MM.1S (cell line): ENCODE data around the gene HTR3D.
"Not testable (repeated sequence)": the region's sequence is repeated elsewhere in the genome, so short reads cannot be mapped to it uniquely, and the experiment has no call there.

Experiments
- DNase-seq: peaks from one replicate; pipeline ENCODE4 v3.0.0-alpha.2; 2015
- H2AFZ ChIP-seq: fragments of 300-600 bp; sonication (generic); 2 replicates; pipeline ENCODE4 v1.6.0; 2016; ENCODE audit warnings: antibody characterized with exemption, low read length
- H3F3A ChIP-seq: fragments of 300-600 bp; sonication (generic); 2 replicates; pipeline ENCODE4 v1.6.1; 2016; ENCODE audit warnings: mild to moderate bottlenecking, antibody characterized with exemption, low read length, moderate library complexity, mixed read lengths; ENCODE audit not compliant: insufficient read depth
- H3K27ac ChIP-seq: fragments of 300-600 bp; sonication (generic); 2 replicates; pipeline ENCODE4 v1.5.1; 2016; ENCODE audit warnings: mild to moderate bottlenecking, low read length
- H3K27me3 ChIP-seq: fragments of 300-600 bp; sonication (generic); replicated peaks from 2 replicates; pipeline ENCODE4 v1.6.0; 2016; ENCODE audit warnings: low read length; ENCODE audit not compliant: insufficient read depth
- H3K36me3 ChIP-seq: fragments of 300-600 bp; sonication (generic); replicated peaks from 2 replicates; pipeline ENCODE4 v1.6.1; 2016; ENCODE audit warnings: mild to moderate bottlenecking, low read length, mixed read lengths; ENCODE audit not compliant: insufficient read depth
- H3K4me1 ChIP-seq: fragments of 300-600 bp; sonication (generic); 2 replicates; pipeline ENCODE4 v1.6.1; 2016; ENCODE audit warnings: low read length, mixed read lengths
- H3K4me2 ChIP-seq: fragments of 300-600 bp; sonication (generic); 2 replicates; pipeline ENCODE4 v1.6.0; 2016; ENCODE audit warnings: low read depth, low read length
- H3K4me3 ChIP-seq: fragments of 300-600 bp; sonication (generic); 2 replicates; pipeline ENCODE4 v1.5.1; 2016; ENCODE audit warnings: low read length, mixed read lengths
- H3K79me2 ChIP-seq: fragments of 300-600 bp; sonication (generic); 2 replicates; pipeline ENCODE4 v1.6.1; 2016; ENCODE audit warnings: mixed run types, low read length, mixed read lengths
- H3K9ac ChIP-seq: fragments of 300-600 bp; sonication (generic); 2 replicates; pipeline ENCODE4 v1.6.1; 2016; ENCODE audit warnings: low read length, mixed read lengths
- H3K9me2 ChIP-seq: fragments of 300-600 bp; sonication (generic); replicated peaks from 2 replicates; pipeline ENCODE4 v1.6.1; 2016; ENCODE audit warnings: mild to moderate bottlenecking, low read length, mixed read lengths; ENCODE audit not compliant: insufficient read depth
- H3K9me3 ChIP-seq: fragments of 300-600 bp; sonication (generic); replicated peaks from 2 replicates; pipeline ENCODE4 v1.6.1; 2016; ENCODE audit warnings: mild to moderate bottlenecking, low read length, mixed read lengths; ENCODE audit not compliant: insufficient read depth
- H4K20me1 ChIP-seq: fragments of 300-600 bp; sonication (generic); 2 replicates; pipeline ENCODE4 v1.6.1; 2016; ENCODE audit warnings: mild to moderate bottlenecking, low read length, moderate library complexity, mixed read lengths; ENCODE audit not compliant: insufficient read depth
- CTCF ChIP-seq: fragments of 300-600 bp; sonication (generic); IDR thresholded peaks from 2 replicates; pipeline ENCODE4 v1.5.1; 2016; ENCODE audit warnings: antibody characterized with exemption, low read length, mixed read lengths
- EZH2 ChIP-seq: fragments of 300-600 bp; sonication (generic); optimal IDR thresholded peaks from 2 replicates; pipeline ENCODE3; 2017; ENCODE audit warnings: low read depth, mild to moderate bottlenecking, antibody characterized with exemption, low read length, mixed read lengths
- EZH2phosphoT487 ChIP-seq: fragments of 300-600 bp; sonication (generic); IDR thresholded peaks from 2 replicates; pipeline ENCODE4 v1.6.1; 2018; ENCODE audit warnings: antibody characterized with exemption, low read length

HTR3D gene

GRCh38 chr3:184003187-184003967 is 28.2 kb upstream of the HTR3D start:
- Histone ChIP-seq H2AFZ (no peak overlapping the region), H3K79me2 (no peaks in the 10 kb centered on the region), H3K9me2 (no peaks in the 10 kb centered on the region), H3K4me3 (no peak overlapping the region), H4K20me1 (no peaks in the 10 kb centered on the region), H3F3A (peaks cover 11% of the 10 kb centered on the region; the same call in 1 of the 2 replicates), H3K27ac (no peak overlapping the region), H3K27me3 (no peaks in the 10 kb centered on the region), H3K9me3 (no peaks in the 10 kb centered on the region), H3K36me3 (no peaks in the 10 kb centered on the region), H3K4me2 (no peak overlapping the region), H3K9ac (no peak overlapping the region), H3K4me1 (no peaks in the 10 kb centered on the region)
- no peak for TF ChIP-seq EZH2
- no peak for TF ChIP-seq EZH2phosphoT487
- TF ChIP-seq CTCF: no peak
- no peak for DNase-seq

- Histone ChIP-seq H3K36me3 (no peaks in the 10 kb centered on the region), H3K4me3 (no peak overlapping the region), H2AFZ (no peak overlapping the region), H3K27me3 (no peaks in the 10 kb centered on the region), H3K79me2 (no peaks in the 10 kb centered on the region), H3K4me2 (no peak overlapping the region), H3K9me3 (no peaks in the 10 kb centered on the region), H3K9me2 (no peaks in the 10 kb centered on the region), H3K4me1 (no peaks in the 10 kb centered on the region), H3K27ac (no peak overlapping the region), H3F3A (peaks cover 11% of the 10 kb centered on the region; the same call in 1 of the 2 replicates), H3K9ac (no peak overlapping the region), H4K20me1 (no peaks in the 10 kb centered on the region)
- TF ChIP-seq EZH2phosphoT487 (no peak), CTCF (no peak), EZH2 (no peak)
- DNase-seq: no peak
Measured at GRCh38 chr3:184004476-184004875, 27.1 kb upstream of the HTR3D start.

- DNase-seq: peak; percentile 96
- Histone ChIP-seq H3K27me3 (no peaks in the 10 kb centered on the region), H3K4me3 (no peak overlapping the region), H3K9ac (no peak overlapping the region), H3K36me3 (no peaks in the 10 kb centered on the region; the same call in 1 of the 2 replicates), H3K9me3 (no peaks in the 10 kb centered on the region), H3K4me1 (no peaks in the 10 kb centered on the region), H3F3A (peaks cover 11% of the 10 kb centered on the region; the same call in 1 of the 2 replicates), H3K9me2 (no peaks in the 10 kb centered on the region), H3K4me2 (peak overlapping the region; percentile 22), H3K27ac (peak overlapping the region; percentile 13; the same call in 1 of the 2 replicates), H4K20me1 (no peaks in the 10 kb centered on the region), H2AFZ (no peak overlapping the region), H3K79me2 (no peaks in the 10 kb centered on the region)
- TF ChIP-seq EZH2: no peak
Measured at GRCh38 chr3:184005941-184006507, 25.5 kb upstream of the HTR3D start.

- not testable (repeated sequence) for H3K79me2 ChIP-seq, H3K36me3 ChIP-seq, H3K4me2 ChIP-seq, H4K20me1 ChIP-seq, H3K9me2 ChIP-seq, H2AFZ ChIP-seq, H3K4me1 ChIP-seq, H3K4me3 ChIP-seq, DNase-seq, H3K27ac ChIP-seq, H3K27me3 ChIP-seq, H3K9me3 ChIP-seq, H3K9ac ChIP-seq
- H3F3A ChIP-seq: peaks cover 11% of the 10 kb centered on the region; the same call in 1 of the 2 replicates
Measured at GRCh38 chr3:184007143-184007813, 24.3 kb upstream of the HTR3D start.
